IMR-90 (cell line): ENCODE results near the gene PIK3C2A. TPM values are rescaled to one million over a fixed set of nuclear protein-coding genes. Genes with fewer than 3 reads are reported as not detected.

Experiments
- ATAC-seq: fragments of 200-7000 bp; cut with Tn5 transposase; 2 replicates; pipeline ENCODE4 v1.9.1; 2020; ENCODE audit warnings: low read depth, mild to moderate bottlenecking, moderate library complexity
- BruUV-seq: library from RNA; stranded (reverse); fragments of 400-500 nt; replicated peaks from 2 replicates; lab custom pipeline; 2021; lab: Mats Ljungman, UMichigan
- CTCF ChIA-PET: fragments of 300-600 bp; formaldehyde crosslinking; extraction: SDS; loops from one replicate; lab custom pipeline; 2021; ENCODE audit warnings: antibody characterized with exemption; lab: Yijun Ruan, JAX
- POLR2A ChIA-PET: fragments of 300-600 bp; sonication (Branson Sonifier 250); formaldehyde crosslinking; loops from one replicate; lab custom pipeline; 2022; ENCODE audit warnings: antibody characterized with exemption; ENCODE audit not compliant: unreplicated experiment; lab: Charles Lee
- DNase-seq: peaks from one replicate; pipeline ENCODE4 v3.0.0; 2013
- H2AFZ ChIP-seq: replicated peaks from 2 replicates; pipeline ENCODE3; 2013; ENCODE audit warnings: low read length, mild to moderate bottlenecking; ENCODE audit not compliant: poor library complexity
- H2AK5ac ChIP-seq: 2 replicates; pipeline ENCODE4 v1.6.1; 2013; ENCODE audit warnings: low read depth, low read length, inconsistent platforms
- H2AK9ac ChIP-seq: replicated peaks from 2 replicates; pipeline ENCODE3; 2013; ENCODE audit warnings: mild to moderate bottlenecking, low read depth, low read length, moderate library complexity; ENCODE audit not compliant: poor library complexity
- H2BK120ac ChIP-seq: 2 replicates; pipeline ENCODE4 v1.6.1; 2013; ENCODE audit warnings: low read depth, low read length, inconsistent platforms
- H2BK15ac ChIP-seq: 3 replicates; pipeline ENCODE4 v1.6.1; 2013; ENCODE audit warnings: low read depth, low read length, inconsistent platforms
- H2BK20ac ChIP-seq: 2 replicates; pipeline ENCODE4 v1.6.1; 2013; ENCODE audit warnings: low read depth, mild to moderate bottlenecking, inconsistent platforms, low read length, moderate library complexity
- H2BK5ac ChIP-seq: 2 replicates; pipeline ENCODE4 v1.6.1; 2013; ENCODE audit warnings: mild to moderate bottlenecking, low read depth, low read length, inconsistent platforms; ENCODE audit not compliant: poor library complexity, severe bottlenecking
- H3K14ac ChIP-seq: replicated peaks from 2 replicates; pipeline ENCODE4 v1.6.1; 2013; ENCODE audit warnings: low read depth, low read length, inconsistent platforms
- H3K18ac ChIP-seq: 2 replicates; pipeline ENCODE4 v1.6.1; 2013; ENCODE audit warnings: low read depth, low read length, control low read depth
- H3K23ac ChIP-seq: 2 replicates; pipeline ENCODE4 v1.6.1; 2013; ENCODE audit warnings: low read depth, low read length, inconsistent platforms
- H3K27ac ChIP-seq: 2 replicates; pipeline ENCODE4 v1.5.1; 2013; ENCODE audit warnings: mild to moderate bottlenecking, control low read depth, low read length; ENCODE audit not compliant: insufficient read depth
- H3K27me3 ChIP-seq: 2 replicates; pipeline ENCODE4 v1.6.1; 2013; ENCODE audit warnings: low read length; ENCODE audit not compliant: control insufficient read depth, insufficient read depth
- H3K36me3 ChIP-seq: 2 replicates; pipeline ENCODE4 v1.6.1; 2013; ENCODE audit warnings: low read length, mixed read lengths; ENCODE audit not compliant: control insufficient read depth, insufficient read depth
- H3K4ac ChIP-seq: 2 replicates; pipeline ENCODE4 v1.6.1; 2013; ENCODE audit warnings: low read depth, low read length, inconsistent platforms
- H3K4me1 ChIP-seq: 2 replicates; pipeline ENCODE4 v1.6.1; 2013; ENCODE audit warnings: low read length, mixed read lengths; ENCODE audit not compliant: control insufficient read depth, insufficient read depth
- H3K4me2 ChIP-seq: 2 replicates; pipeline ENCODE4 v1.6.1; 2013; ENCODE audit warnings: low read depth, mild to moderate bottlenecking, control low read depth, low read length, moderate library complexity
- H3K4me3 ChIP-seq: 2 replicates; pipeline ENCODE4 v1.5.1; 2013; ENCODE audit warnings: low read depth, mild to moderate bottlenecking, control low read depth, low read length, moderate library complexity; ENCODE audit not compliant: insufficient read depth
- H3K56ac ChIP-seq: 2 replicates; pipeline ENCODE4 v1.6.1; 2013; ENCODE audit warnings: low read length, inconsistent platforms; ENCODE audit not compliant: insufficient read depth; ENCODE audit errors: extremely low read depth
- H3K79me1 ChIP-seq, 2 experiments: 2 replicates each; pipeline ENCODE4 v1.6.1; 2013; ENCODE audit warnings: low read length in 2 of 2, inconsistent platforms in 1 of 2, low read depth in 1 of 2
- H3K9ac ChIP-seq: 2 replicates; pipeline ENCODE4 v1.6.1; 2013; ENCODE audit warnings: low read depth, low read length, control low read depth
- H3K9me1 ChIP-seq: 2 replicates; pipeline ENCODE4 v1.6.1; 2013; ENCODE audit warnings: low read length, inconsistent platforms; ENCODE audit not compliant: insufficient read depth
- H3K9me3 ChIP-seq: 2 replicates; pipeline ENCODE4 v1.6.1; 2013; ENCODE audit warnings: low read length; ENCODE audit not compliant: control insufficient read depth, insufficient read depth
- H4K20me1 ChIP-seq: 2 replicates; pipeline ENCODE4 v1.6.1; 2013; ENCODE audit warnings: low read length, inconsistent platforms; ENCODE audit not compliant: insufficient read depth
- H4K5ac ChIP-seq: 2 replicates; pipeline ENCODE4 v1.6.1; 2013; ENCODE audit warnings: mild to moderate bottlenecking, low read depth, low read length, control low read depth
- H4K8ac ChIP-seq, 2 experiments: 2 replicates each; pipeline ENCODE4 v1.6.1; 2013; ENCODE audit warnings: low read depth in 2 of 2, low read length in 2 of 2, control low read depth in 1 of 2, inconsistent platforms in 1 of 2
- H4K91ac ChIP-seq: 2 replicates; pipeline ENCODE4 v1.6.1; 2013; ENCODE audit warnings: low read depth, low read length, inconsistent platforms; ENCODE audit not compliant: insufficient read depth
- BHLHE40 ChIP-seq: fragments of 150-350 bp; IDR thresholded peaks from 2 replicates; pipeline ENCODE4 v1.6.1; 2016; ENCODE audit warnings: mild to moderate bottlenecking, low read depth, low read length
- CEBPB ChIP-seq: IDR thresholded peaks from 2 replicates; pipeline ENCODE4 v1.6.1; 2012; ENCODE audit warnings: low read depth, low read length, improper control_type of control experiment
- FOS ChIP-seq: fragments of 150-350 bp; IDR thresholded peaks from 2 replicates; pipeline ENCODE4 v1.6.1; 2016; ENCODE audit warnings: low read depth, low read length
- MAZ ChIP-seq: IDR thresholded peaks from 2 replicates; pipeline ENCODE4 v1.6.1; 2012; ENCODE audit warnings: low read depth, mild to moderate bottlenecking, low read length, improper control_type of control experiment, moderate library complexity, borderline replicate concordance
- MXI1 ChIP-seq: IDR thresholded peaks from 2 replicates; pipeline ENCODE4 v1.6.1; 2012; ENCODE audit warnings: low read depth, mild to moderate bottlenecking, low read length, moderate library complexity, borderline replicate concordance
- NFE2L2 ChIP-seq: fragments of 150-350 bp; IDR thresholded peaks from 2 replicates; pipeline ENCODE4 v1.6.1; 2016; ENCODE audit warnings: low read depth, mild to moderate bottlenecking, low read length
- POLR2A ChIP-seq: IDR thresholded peaks from 2 replicates; pipeline ENCODE4 v1.6.1; 2012; ENCODE audit warnings: mild to moderate bottlenecking, low read depth, low read length
- RCOR1 ChIP-seq: IDR thresholded peaks from 2 replicates; pipeline ENCODE4 v1.6.1; 2012; ENCODE audit warnings: mild to moderate bottlenecking, low read length, improper control_type of control experiment; ENCODE audit not compliant: insufficient replicate concordance
- RFX5 ChIP-seq: IDR thresholded peaks from 2 replicates; pipeline ENCODE4 v1.8.0; 2012; ENCODE audit warnings: low read depth, mild to moderate bottlenecking, low read length, moderate library complexity
- SMC3 ChIP-seq: fragments of 150-350 bp; IDR thresholded peaks from 2 replicates; pipeline ENCODE4 v1.6.1; 2016; ENCODE audit warnings: low read depth, mild to moderate bottlenecking, antibody characterized with exemption, low read length, moderate library complexity
- WGBS, 2 experiments: methylation state at CpG; one replicate each; pipeline versions ENCODE4 v1.1.5 to v1.1.7; 2013; ENCODE audit warnings: missing lambda C conversion rate in 2 of 2; ENCODE audit not compliant: insufficient read length in 1 of 2; ENCODE audit errors: extremely low coverage in 2 of 2; 5-methylcytosine and 5-hydroxymethylcytosine counted together
- dilution Hi-C: fragments of 300-500 bp; cut with HindIII; formaldehyde crosslinking; loops from one replicate; pipeline ENCODE4 v1.14.3; 2018; ENCODE audit warnings: low sequenced_read_pairs; ENCODE audit not compliant: unreplicated experiment
- in situ Hi-C: fragments of 300-500 bp; cut with MboI; formaldehyde crosslinking; loops from 3 replicates; pipeline ENCODE4 v1.14.3; 2019; ENCODE audit warnings: low sequenced_read_pairs, inconsistent platforms, mixed read lengths
- intact Hi-C: fragments of 100-400 bp; cut with micrococcal nuclease; formaldehyde crosslinking; loops from 2 replicates; pipeline ENCODE4 v1.10.0; 2022
- polyA plus RNA-seq, 3 experiments: library from polyadenylated mRNA; depleted of rRNA; stranded (reverse); fragments of >200 nt; gene quantifications; 2 replicates each; pipeline ENCODE4 v1.2.3, GENCODE V29; 2012; ENCODE audit warnings: low replicate concordance in 1 of 3
- total RNA-seq: library from RNA; depleted of rRNA; stranded (reverse); fragments of >200 nt; gene quantifications from 2 replicates; pipeline ENCODE4 v1.2.3, GENCODE V29; 2012
- TF ChIP-seq, protein P1 (sequence below): fragments of 150-350 bp; IDR thresholded peaks from 2 replicates; pipeline ENCODE4 v1.6.1; 2016; ENCODE audit warnings: low read depth, mild to moderate bottlenecking, low read length, moderate library complexity, borderline replicate concordance
- TF ChIP-seq, protein P2 (sequence below): fragments of 150-350 bp; IDR thresholded peaks from 2 replicates; pipeline ENCODE4 v1.6.1; 2017; ENCODE audit warnings: mild to moderate bottlenecking, antibody characterized with exemption, low read length, low read depth
- TF ChIP-seq, protein P3 (sequence below): conservative IDR thresholded peaks from 2 replicates; pipeline ENCODE4 v1.5.1; 2012; ENCODE audit warnings: mild to moderate bottlenecking, low read depth, low read length, improper control_type of control experiment

PIK3C2A gene
- total and polyA plus RNA-seq, 2 of the 4 experiments (the other 2 are of a cell fraction) = 14.6 to 36.6 TPM

DNA sequence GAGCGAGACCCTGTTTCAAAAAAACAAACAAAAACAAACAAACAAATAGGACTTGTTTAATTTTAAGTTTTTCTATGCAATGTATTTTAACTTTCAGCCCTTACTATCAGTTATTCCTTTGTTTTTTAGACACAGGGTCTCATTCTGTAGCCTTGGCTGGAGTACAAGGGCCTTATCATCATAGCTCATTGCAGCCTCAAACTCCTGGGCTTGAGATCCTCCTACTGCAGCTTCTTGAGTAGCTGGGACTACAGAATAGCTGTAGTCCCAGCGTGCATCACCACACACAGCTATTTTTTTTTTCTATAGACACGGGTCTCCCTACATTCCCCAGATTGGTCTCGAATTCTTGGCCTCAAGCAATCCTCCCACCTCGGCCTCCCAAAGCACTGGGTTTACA, 44.5 kb downstream of the PIK3C2A start:
- Histone ChIP-seq H2AFZ (no peak overlapping the region), H3K4ac (no peak overlapping the region), H4K91ac (no peak overlapping the region), H3K4me1 (peaks cover 2% of the 10 kb centered on the region; the same call in 1 of the 2 replicates), H3K36me3 (no peaks in the 10 kb centered on the region), H2AK9ac (no peak overlapping the region), H3K79me1 (peaks cover 17 to 60% of the 10 kb centered on the region in 2 experiments), H2BK5ac (no peak overlapping the region), H2BK120ac (no peak overlapping the region), H3K27me3 (no peaks in the 10 kb centered on the region), H4K8ac (no peak overlapping the region), H4K20me1 (peaks cover 13% of the 10 kb centered on the region; the same call in 1 of the 2 replicates), H3K14ac (no peak overlapping the region), H3K9ac (no peak overlapping the region), H3K9me1 (peaks cover 13% of the 10 kb centered on the region), H3K4me2 (no peak overlapping the region), H3K9me3 (no peaks in the 10 kb centered on the region), H3K56ac (no peak overlapping the region), H3K27ac (no peak overlapping the region), H3K18ac (no peak overlapping the region), H3K23ac (no peak overlapping the region), H2BK15ac (no peak overlapping the region), H2BK20ac (no peak overlapping the region), H3K4me3 (no peak overlapping the region), H2AK5ac (no peak overlapping the region), H4K5ac (no peak overlapping the region)
- ATAC-seq (no peak), DNase-seq (no peak)
- TF ChIP-seq RFX5 = no peak
- TF ChIP-seq, protein P1, sequence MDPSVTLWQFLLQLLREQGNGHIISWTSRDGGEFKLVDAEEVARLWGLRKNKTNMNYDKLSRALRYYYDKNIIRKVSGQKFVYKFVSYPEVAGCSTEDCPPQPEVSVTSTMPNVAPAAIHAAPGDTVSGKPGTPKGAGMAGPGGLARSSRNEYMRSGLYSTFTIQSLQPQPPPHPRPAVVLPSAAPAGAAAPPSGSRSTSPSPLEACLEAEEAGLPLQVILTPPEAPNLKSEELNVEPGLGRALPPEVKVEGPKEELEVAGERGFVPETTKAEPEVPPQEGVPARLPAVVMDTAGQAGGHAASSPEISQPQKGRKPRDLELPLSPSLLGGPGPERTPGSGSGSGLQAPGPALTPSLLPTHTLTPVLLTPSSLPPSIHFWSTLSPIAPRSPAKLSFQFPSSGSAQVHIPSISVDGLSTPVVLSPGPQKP = no peak
- TF ChIP-seq MXI1 = no peak
- no peak for TF ChIP-seq MAZ
- no peak for TF ChIP-seq SMC3
- no peak for TF ChIP-seq POLR2A
- no peak for TF ChIP-seq FOS
- no peak for TF ChIP-seq BHLHE40
- no peak for TF ChIP-seq CEBPB
- no peak for TF ChIP-seq RCOR1
- TF ChIP-seq, protein P2, sequence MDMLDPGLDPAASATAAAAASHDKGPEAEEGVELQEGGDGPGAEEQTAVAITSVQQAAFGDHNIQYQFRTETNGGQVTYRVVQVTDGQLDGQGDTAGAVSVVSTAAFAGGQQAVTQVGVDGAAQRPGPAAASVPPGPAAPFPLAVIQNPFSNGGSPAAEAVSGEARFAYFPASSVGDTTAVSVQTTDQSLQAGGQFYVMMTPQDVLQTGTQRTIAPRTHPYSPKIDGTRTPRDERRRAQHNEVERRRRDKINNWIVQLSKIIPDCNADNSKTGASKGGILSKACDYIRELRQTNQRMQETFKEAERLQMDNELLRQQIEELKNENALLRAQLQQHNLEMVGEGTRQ = no peak
- no peak for TF ChIP-seq NFE2L2
- TF ChIP-seq, protein P3, sequence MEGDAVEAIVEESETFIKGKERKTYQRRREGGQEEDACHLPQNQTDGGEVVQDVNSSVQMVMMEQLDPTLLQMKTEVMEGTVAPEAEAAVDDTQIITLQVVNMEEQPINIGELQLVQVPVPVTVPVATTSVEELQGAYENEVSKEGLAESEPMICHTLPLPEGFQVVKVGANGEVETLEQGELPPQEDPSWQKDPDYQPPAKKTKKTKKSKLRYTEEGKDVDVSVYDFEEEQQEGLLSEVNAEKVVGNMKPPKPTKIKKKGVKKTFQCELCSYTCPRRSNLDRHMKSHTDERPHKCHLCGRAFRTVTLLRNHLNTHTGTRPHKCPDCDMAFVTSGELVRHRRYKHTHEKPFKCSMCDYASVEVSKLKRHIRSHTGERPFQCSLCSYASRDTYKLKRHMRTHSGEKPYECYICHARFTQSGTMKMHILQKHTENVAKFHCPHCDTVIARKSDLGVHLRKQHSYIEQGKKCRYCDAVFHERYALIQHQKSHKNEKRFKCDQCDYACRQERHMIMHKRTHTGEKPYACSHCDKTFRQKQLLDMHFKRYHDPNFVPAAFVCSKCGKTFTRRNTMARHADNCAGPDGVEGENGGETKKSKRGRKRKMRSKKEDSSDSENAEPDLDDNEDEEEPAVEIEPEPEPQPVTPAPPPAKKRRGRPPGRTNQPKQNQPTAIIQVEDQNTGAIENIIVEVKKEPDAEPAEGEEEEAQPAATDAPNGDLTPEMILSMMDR = no peak
- 100% methylated on average over 1 of the region's 5 CpGs; no CpG with 5 or more reads in 1 of the 2 experiments for WGBS, 2 experiments
- dilution Hi-C loops = no loop called here
- in situ Hi-C loops = no loop called here
- POLR2A ChIA-PET = interaction anchor here (0.6 kb wide), 1 partner anchor 267 kb away, joined by 3 read pairs; no protein-coding TSS in a partner anchor
- CTCF ChIA-PET = interaction anchor here (0.6 kb wide), 1 partner anchor 59 kb away, joined by 3 read pairs; no protein-coding TSS in a partner anchor
- intact Hi-C loops = no loop called here
- no TSS peak for BruUV-seq
